ENCODE results near the gene PSG7. TPM values are rescaled to one million over a fixed set of nuclear protein-coding genes. Genes with fewer than 3 reads are reported as not detected.
"Not testable (repeated sequence)": the region's sequence is repeated elsewhere in the genome, so short reads cannot be mapped to it uniquely, and the experiment has no call there.

The PSG7 gene
- not detected for total RNA-seq
- polyA plus RNA-seq: not detected
- total RNA-seq: not detected

DNA sequence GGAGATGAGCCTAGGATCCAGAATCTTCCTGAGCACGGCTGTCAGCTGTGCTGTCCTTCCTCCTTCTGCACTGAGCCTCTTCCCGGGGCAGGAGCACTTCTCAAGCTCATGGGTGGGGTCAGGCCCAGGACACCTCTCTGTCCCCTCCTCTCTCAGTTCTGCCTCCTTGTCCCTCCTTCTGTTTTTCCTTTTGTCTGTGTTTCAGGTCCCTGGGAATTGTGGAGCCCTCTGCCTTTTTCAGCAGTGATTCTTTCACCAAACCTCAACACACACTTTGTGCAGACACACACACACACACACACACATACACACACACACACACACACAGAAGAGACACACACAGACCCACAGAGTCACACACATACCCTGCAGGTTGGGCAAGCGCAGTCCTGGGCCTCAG lies at the start of gene PSG7:
Gene PSG7 (minus strand): TSS at position 101 of the 400 bp plus-strand sequence. CDS start 131 bp downstream, outside the sequence.
- H3K36me3 Mint-ChIP-seq; H3K27ac Mint-ChIP-seq; H3K9me3 ChIP-seq (ENCODE audit: control insufficient read depth in 2 of 3, low read length in 3 of 3); H3K9me3 Mint-ChIP-seq; H3K36me3 ChIP-seq (ENCODE audit: control insufficient read depth in 2 of 3, insufficient read depth in 3 of 3, low read length in 3 of 3); ATAC-seq; H3K4me1 Mint-ChIP-seq; H3K4me1 ChIP-seq (ENCODE audit: control insufficient read depth in 2 of 2, insufficient read depth in 2 of 2, low read length in 2 of 2); CTCF ChIA-PET; H3K27ac ChIP-seq (ENCODE audit: low read depth, low read length); intact Hi-C loops (cut with micrococcal nuclease); H3K27me3 ChIP-seq (ENCODE audit: control insufficient read depth in 2 of 2, insufficient read depth in 2 of 2, low read length in 2 of 2); DNase-seq; H3K4me3 Mint-ChIP-seq; POLR2A ChIA-PET; H3K4me3 ChIP-seq (ENCODE audit: low read length): not testable (repeated sequence)
- H3K27me3 Mint-ChIP-seq: peaks cover 0 to 41% (median 22%) of the 10 kb centered on the region in 5 donors

DNA sequence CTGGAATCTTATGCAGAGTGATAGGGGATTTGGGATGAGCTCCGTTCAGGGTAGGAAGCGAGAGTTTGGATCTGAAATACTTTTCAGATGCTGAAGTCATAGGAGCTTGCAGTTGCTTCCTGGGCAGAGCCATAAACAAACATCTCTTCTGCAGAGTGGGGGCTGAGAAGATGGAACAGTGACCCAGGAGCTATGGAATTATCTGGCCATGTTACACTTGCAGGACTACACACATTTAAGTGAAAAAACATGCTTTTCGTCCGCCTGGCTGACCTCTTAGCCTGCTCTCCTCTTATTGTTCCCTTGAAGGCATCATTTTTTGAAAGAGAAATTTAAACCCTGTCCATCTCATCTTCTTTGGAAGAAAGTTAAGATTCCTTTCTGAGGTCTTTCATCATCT lies 48.6 kb upstream of the PSG7 start:
- ATAC-seq (no peak), DNase-seq (no peak)
- no peak overlapping the region for H3K4me3 Mint-ChIP-seq
- peaks cover 0 to 12% (median 4%) of the 10 kb centered on the region in 5 donors for H3K36me3 Mint-ChIP-seq
- Histone ChIP-seq H3K9me3 (ENCODE audit: control insufficient read depth in 2 of 3, low read length in 3 of 3) (no peaks in the 10 kb centered on the region), H3K27me3 (ENCODE audit: control insufficient read depth in 2 of 2, insufficient read depth in 2 of 2, low read length in 2 of 2) (no peaks in the 10 kb centered on the region), H3K36me3 (ENCODE audit: control insufficient read depth in 2 of 3, insufficient read depth in 3 of 3, low read length in 3 of 3) (no peaks in the 10 kb centered on the region), H3K27ac (ENCODE audit: low read depth, low read length) (no peak overlapping the region), H3K4me1 (ENCODE audit: control insufficient read depth in 2 of 2, insufficient read depth in 2 of 2, low read length in 2 of 2) (no peaks in the 10 kb centered on the region), H3K4me3 (ENCODE audit: low read length) (no peak overlapping the region)
- ChIA-PET CTCF (no interaction called here), POLR2A (no interaction called here)
- no peak overlapping the region for H3K27ac Mint-ChIP-seq
- peaks cover 0 to 48% (median 27%) of the 10 kb centered on the region in 5 donors for H3K27me3 Mint-ChIP-seq
- intact Hi-C loops (cut with micrococcal nuclease): no loop called here
- no peaks in the 10 kb centered on the region for H3K4me1 Mint-ChIP-seq
- H3K9me3 Mint-ChIP-seq: peaks cover 3 to 26% (median 7%) of the 10 kb centered on the region in 11 donors

GRCh38 chr19:42982111-42982510 lies 45.1 kb upstream of the PSG7 start:
- ATAC-seq; H3K27ac Mint-ChIP-seq; H3K27me3 ChIP-seq (ENCODE audit: control insufficient read depth in 2 of 2, insufficient read depth in 2 of 2, low read length in 2 of 2); intact Hi-C loops (cut with micrococcal nuclease); CTCF ChIA-PET; H3K27ac ChIP-seq (ENCODE audit: low read depth, low read length); H3K9me3 ChIP-seq (ENCODE audit: control insufficient read depth in 2 of 3, low read length in 3 of 3); H3K4me1 Mint-ChIP-seq; H3K4me3 ChIP-seq (ENCODE audit: low read length); DNase-seq; H3K4me1 ChIP-seq (ENCODE audit: control insufficient read depth in 2 of 2, insufficient read depth in 2 of 2, low read length in 2 of 2); H3K36me3 ChIP-seq (ENCODE audit: control insufficient read depth in 2 of 3, insufficient read depth in 3 of 3, low read length in 3 of 3); POLR2A ChIA-PET; H3K4me3 Mint-ChIP-seq: not testable (repeated sequence)
- peaks cover 0 to 50% (median 19%) of the 10 kb centered on the region in 5 donors for H3K27me3 Mint-ChIP-seq
- peaks cover 0 to 32% (median 6%) of the 10 kb centered on the region in 11 donors for H3K9me3 Mint-ChIP-seq
- peaks cover 0 to 12% (median 4%) of the 10 kb centered on the region in 5 donors for H3K36me3 Mint-ChIP-seq

DNA sequence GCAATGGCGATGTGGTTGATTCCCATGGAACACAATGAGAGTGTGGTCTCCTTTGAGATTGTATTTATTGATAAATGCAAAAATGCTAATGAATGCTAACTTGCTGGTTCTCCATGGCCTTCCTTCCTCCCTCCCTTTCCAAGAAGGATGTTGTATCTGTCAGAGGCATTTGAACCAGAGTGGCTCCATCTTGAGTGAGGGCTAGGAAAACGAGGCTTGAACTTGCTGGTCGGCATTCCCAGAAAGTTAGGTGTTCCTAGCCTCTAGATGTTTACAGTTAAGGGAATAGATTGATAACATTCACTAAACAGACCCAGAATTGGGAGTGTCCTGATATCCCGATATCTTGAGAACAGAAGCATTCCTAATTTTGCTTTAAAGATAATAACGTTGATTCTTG lies 34.4 kb upstream of the PSG7 start:
- H3K4me1 ChIP-seq (ENCODE audit: control insufficient read depth in 2 of 2, insufficient read depth in 2 of 2, low read length in 2 of 2); H3K27ac Mint-ChIP-seq; H3K4me3 ChIP-seq (ENCODE audit: low read length); H3K36me3 ChIP-seq (ENCODE audit: control insufficient read depth in 2 of 3, insufficient read depth in 3 of 3, low read length in 3 of 3); H3K9me3 ChIP-seq (ENCODE audit: control insufficient read depth in 2 of 3, low read length in 3 of 3); H3K4me1 Mint-ChIP-seq; H3K27me3 ChIP-seq (ENCODE audit: control insufficient read depth in 2 of 2, insufficient read depth in 2 of 2, low read length in 2 of 2); H3K36me3 Mint-ChIP-seq; DNase-seq; H3K4me3 Mint-ChIP-seq; ATAC-seq; POLR2A ChIA-PET; CTCF ChIA-PET; intact Hi-C loops (cut with micrococcal nuclease); H3K27ac ChIP-seq (ENCODE audit: low read depth, low read length): not testable (repeated sequence)
- H3K9me3 Mint-ChIP-seq: peaks cover 0 to 11% (median 0%) of the 10 kb centered on the region in 11 donors
- peaks cover 0 to 17% (median 11%) of the 10 kb centered on the region in 5 donors for H3K27me3 Mint-ChIP-seq

- CTCF ChIA-PET: no interaction called here
- H3K4me1 ChIP-seq (ENCODE audit: control insufficient read depth in 2 of 2, insufficient read depth in 2 of 2, low read length in 2 of 2): no peaks in the 10 kb centered on the region
- Mint-ChIP-seq H3K9me3 (peaks cover 0 to 17% (median 4%) of the 10 kb centered on the region in 11 donors), H3K4me3 (no peak overlapping the region), H3K27ac (no peak overlapping the region), H3K4me1 (no peaks in the 10 kb centered on the region), H3K27me3 (peaks cover 0 to 24% (median 13%) of the 10 kb centered on the region in 5 donors), H3K36me3 (no peaks in the 10 kb centered on the region)
- H3K36me3 ChIP-seq (ENCODE audit: control insufficient read depth in 2 of 3, insufficient read depth in 3 of 3, low read length in 3 of 3): no peaks in the 10 kb centered on the region
- intact Hi-C loops (cut with micrococcal nuclease): no loop called here
- POLR2A ChIA-PET: no interaction called here
- no peak overlapping the region for H3K27ac ChIP-seq (ENCODE audit: low read depth, low read length)
- no peaks in the 10 kb centered on the region for H3K27me3 ChIP-seq (ENCODE audit: control insufficient read depth in 2 of 2, insufficient read depth in 2 of 2, low read length in 2 of 2)
- DNase-seq: no peak
- no peaks in the 10 kb centered on the region for H3K9me3 ChIP-seq (ENCODE audit: control insufficient read depth in 2 of 3, low read length in 3 of 3)
- no peak for ATAC-seq
- no peak overlapping the region for H3K4me3 ChIP-seq (ENCODE audit: low read length)
These were observed 28.2 kb upstream of the PSG7 start for GRCh38 chr19:42965176-42965575.

GRCh38 chr19:42961119-42961518 lies 24.1 kb upstream of the PSG7 start:
- peaks cover 0 to 31% (median 6%) of the 10 kb centered on the region in 5 donors for H3K27me3 Mint-ChIP-seq
- H3K4me3 ChIP-seq (ENCODE audit: low read length): no peak overlapping the region
- DNase-seq (no peak), ATAC-seq (no peak)
- ChIA-PET CTCF (no interaction called here), POLR2A (no interaction called here)
- no peaks in the 10 kb centered on the region for H3K9me3 ChIP-seq (ENCODE audit: control insufficient read depth in 2 of 3, low read length in 3 of 3)
- no peaks in the 10 kb centered on the region for H3K36me3 ChIP-seq (ENCODE audit: control insufficient read depth in 2 of 3, insufficient read depth in 3 of 3, low read length in 3 of 3)
- no peak overlapping the region for H3K4me3 Mint-ChIP-seq
- intact Hi-C loops (cut with micrococcal nuclease): no loop called here
- H3K4me1 ChIP-seq (ENCODE audit: control insufficient read depth in 2 of 2, insufficient read depth in 2 of 2, low read length in 2 of 2): no peaks in the 10 kb centered on the region
- H3K9me3 Mint-ChIP-seq: peaks cover 0 to 16% (median 5%) of the 10 kb centered on the region in 11 donors
- no peak overlapping the region for H3K27ac ChIP-seq (ENCODE audit: low read depth, low read length)
- no peak overlapping the region for H3K27ac Mint-ChIP-seq
- H3K36me3 Mint-ChIP-seq: no peaks in the 10 kb centered on the region
- no peaks in the 10 kb centered on the region for H3K27me3 ChIP-seq (ENCODE audit: control insufficient read depth in 2 of 2, insufficient read depth in 2 of 2, low read length in 2 of 2)
- no peaks in the 10 kb centered on the region for H3K4me1 Mint-ChIP-seq

DNA sequence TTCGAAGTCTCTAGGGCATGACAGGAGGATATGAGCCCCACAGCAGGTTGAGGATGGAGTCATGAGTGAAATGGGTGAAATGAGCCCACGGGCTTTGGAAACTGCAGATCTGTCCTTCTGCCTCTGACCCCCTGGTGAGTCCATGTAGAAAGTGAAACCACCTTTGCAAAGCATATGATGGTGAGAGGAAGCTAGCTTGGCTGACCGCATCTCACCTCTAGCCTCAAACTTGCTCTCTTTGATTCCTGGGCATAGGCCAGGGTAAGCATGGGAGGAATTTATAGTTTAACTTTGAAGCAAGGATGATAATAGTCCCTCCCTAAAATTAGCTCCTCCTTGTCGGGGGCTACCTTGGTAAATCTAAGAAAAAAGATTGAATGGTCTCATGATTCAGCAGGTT lies 15.1 kb upstream of the PSG7 start:
- H3K9me3 Mint-ChIP-seq; POLR2A ChIA-PET; H3K4me1 ChIP-seq (ENCODE audit: control insufficient read depth in 2 of 2, insufficient read depth in 2 of 2, low read length in 2 of 2); CTCF ChIA-PET; H3K27ac Mint-ChIP-seq; H3K27me3 ChIP-seq (ENCODE audit: control insufficient read depth in 2 of 2, insufficient read depth in 2 of 2, low read length in 2 of 2); H3K9me3 ChIP-seq (ENCODE audit: control insufficient read depth in 2 of 3, low read length in 3 of 3); H3K4me3 Mint-ChIP-seq; ATAC-seq; H3K4me1 Mint-ChIP-seq; H3K36me3 Mint-ChIP-seq; DNase-seq; intact Hi-C loops (cut with micrococcal nuclease); H3K36me3 ChIP-seq (ENCODE audit: control insufficient read depth in 2 of 3, insufficient read depth in 3 of 3, low read length in 3 of 3); H3K27ac ChIP-seq (ENCODE audit: low read depth, low read length); H3K4me3 ChIP-seq (ENCODE audit: low read length): not testable (repeated sequence)
- H3K27me3 Mint-ChIP-seq: peaks cover 0 to 24% (median 11%) of the 10 kb centered on the region in 5 donors
